ENCODE data around the gene RWDD3.

The RWDD3 gene

GRCh38 chr1:95281781-95282517 is 47.9 kb downstream of the RWDD3 start:
- no peak for DNase-seq

- no peak for DNase-seq
Observed at GRCh38 chr1:95282518-95282895, 48.5 kb downstream of the RWDD3 start.

GRCh38 chr1:95284420-95284819 is 50.4 kb downstream of the RWDD3 start:
- no peak for DNase-seq

GRCh38 chr1:95286479-95286878 is 52.5 kb downstream of the RWDD3 start:
- no peak for DNase-seq

GRCh38 chr1:95287081-95287480 is 53.1 kb downstream of the RWDD3 start:
- no peak for DNase-seq

GRCh38 chr1:95287825-95288224 is 53.8 kb downstream of the RWDD3 start:
- no peak for DNase-seq

Data from right kidney (tissue), 1 donor.